DMS153 treated with DMSO at 0.1 percent for 48 hours (cell line): ENCODE data around the gene MAPKAPK2.

Experiments used
- DNase-seq: peaks from one replicate; lab custom pipeline; 2025; ENCODE audit not compliant: unreplicated experiment; lab: John Stamatoyannopoulos, UW

Gene MAPKAPK2

DNA sequence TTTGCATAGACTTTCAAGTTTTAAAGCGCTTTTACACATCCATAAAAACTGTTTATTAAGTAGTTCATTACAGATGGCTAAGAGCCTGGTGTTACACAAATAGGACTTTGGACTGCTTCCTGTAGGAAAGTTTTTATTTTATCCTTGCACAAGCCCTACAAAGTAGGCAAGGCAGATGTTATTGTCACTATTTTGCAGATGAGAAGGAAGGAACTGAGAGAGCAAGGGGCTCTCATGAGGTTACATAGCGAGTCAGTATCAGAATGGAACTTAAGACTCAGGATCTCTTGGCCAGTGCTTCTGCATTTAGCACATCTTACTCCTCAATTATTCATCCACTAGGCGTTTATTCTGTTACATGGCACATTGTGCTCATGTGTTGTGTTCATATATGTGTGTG is 2.6 kb upstream of the MAPKAPK2 start:
- no peak for DNase-seq

DNA sequence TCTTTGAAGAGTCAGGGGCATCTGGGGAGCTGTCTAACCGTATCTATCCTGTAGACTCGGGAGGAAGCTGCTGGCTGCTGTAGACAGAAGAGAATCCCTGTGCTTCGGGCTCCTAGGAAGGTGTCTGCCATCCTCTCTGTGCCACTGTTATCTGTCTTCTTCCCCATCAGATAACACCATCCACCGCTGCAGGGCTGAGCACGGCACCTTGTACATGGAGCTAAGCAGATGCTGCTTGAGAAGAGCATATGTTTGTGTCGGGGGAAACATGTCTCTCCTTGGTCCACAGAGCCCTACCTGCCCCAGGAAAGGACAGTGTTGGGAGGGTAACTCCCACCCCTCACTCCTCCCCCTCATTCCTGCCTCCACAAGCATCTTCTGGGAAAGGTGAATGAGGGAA is 1.4 kb upstream of the MAPKAPK2 start:
- DNase-seq: no peak

DNA sequence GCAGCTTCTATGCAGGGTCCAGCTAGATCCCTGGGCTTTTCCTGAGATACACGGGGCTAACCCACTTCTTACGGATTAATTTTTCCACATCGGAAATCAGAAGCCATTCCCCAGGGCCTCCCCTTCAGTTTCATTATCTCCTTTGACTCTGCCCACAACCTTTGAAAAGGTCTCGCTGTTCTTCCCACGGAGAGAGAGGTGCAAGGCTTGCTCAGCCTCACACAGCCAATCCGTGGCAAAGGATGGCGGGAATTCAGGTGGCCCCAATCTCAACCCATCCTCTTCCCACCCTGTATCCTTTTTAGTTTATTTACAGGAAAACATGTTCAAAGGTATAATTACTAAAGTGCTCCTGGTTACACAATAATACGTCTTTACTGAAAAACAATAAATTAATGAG is 702 bp upstream of the MAPKAPK2 start:
- no peak for DNase-seq

DNA sequence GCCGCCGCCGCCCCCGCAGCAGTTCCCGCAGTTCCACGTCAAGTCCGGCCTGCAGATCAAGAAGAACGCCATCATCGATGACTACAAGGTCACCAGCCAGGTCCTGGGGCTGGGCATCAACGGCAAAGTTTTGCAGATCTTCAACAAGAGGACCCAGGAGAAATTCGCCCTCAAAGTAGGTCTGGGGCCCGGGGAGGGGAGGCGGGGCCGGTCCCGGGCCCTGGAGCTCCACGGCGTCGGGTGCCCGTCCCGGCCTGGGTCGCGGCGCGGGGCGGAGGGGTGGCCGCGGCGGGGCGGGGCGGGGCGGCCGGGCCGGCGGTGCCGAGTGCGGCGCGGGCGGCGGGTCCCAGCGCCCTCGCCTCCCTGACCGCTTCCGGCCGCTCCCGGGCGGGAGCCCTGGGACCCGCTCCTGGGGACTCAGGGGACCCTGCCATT is 646 bp downstream of the MAPKAPK2 start:
- no peak for DNase-seq

DNA sequence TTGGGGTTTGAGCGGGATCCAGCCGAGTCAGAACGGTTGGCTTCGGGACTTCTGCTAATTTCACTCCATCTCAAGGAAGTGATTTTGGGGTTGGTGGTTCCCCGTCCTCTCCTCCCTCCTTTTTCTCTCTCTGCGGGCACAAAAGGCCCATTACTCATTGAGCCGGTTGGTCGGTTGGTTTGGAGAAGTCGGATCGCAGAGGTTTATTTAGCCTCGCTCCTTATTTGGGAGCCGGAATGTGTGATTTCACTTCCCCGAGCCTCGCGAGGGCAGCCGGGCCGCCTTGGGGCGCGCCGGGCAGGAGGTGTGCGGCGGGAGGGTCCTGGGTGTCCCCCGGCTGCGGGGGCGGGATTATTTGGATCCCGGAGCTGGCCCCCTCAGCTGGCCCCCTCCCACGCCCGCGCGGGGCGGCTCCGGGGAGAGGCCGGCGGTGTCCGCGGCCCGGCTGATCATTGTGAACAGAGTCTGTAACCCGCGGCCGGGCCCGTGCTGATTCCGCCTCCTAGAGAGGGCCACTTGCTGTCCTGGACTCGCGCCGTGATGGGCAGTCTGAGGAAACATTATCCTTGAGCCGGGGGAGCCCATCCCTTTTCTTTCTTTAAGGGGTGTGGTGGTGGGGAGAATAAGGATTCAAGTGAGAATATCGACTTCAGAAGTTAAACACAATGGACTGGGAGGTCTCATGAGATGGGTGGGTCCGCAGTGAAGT is 1.2 kb downstream of the MAPKAPK2 start:
- DNase-seq: no peak

DNA sequence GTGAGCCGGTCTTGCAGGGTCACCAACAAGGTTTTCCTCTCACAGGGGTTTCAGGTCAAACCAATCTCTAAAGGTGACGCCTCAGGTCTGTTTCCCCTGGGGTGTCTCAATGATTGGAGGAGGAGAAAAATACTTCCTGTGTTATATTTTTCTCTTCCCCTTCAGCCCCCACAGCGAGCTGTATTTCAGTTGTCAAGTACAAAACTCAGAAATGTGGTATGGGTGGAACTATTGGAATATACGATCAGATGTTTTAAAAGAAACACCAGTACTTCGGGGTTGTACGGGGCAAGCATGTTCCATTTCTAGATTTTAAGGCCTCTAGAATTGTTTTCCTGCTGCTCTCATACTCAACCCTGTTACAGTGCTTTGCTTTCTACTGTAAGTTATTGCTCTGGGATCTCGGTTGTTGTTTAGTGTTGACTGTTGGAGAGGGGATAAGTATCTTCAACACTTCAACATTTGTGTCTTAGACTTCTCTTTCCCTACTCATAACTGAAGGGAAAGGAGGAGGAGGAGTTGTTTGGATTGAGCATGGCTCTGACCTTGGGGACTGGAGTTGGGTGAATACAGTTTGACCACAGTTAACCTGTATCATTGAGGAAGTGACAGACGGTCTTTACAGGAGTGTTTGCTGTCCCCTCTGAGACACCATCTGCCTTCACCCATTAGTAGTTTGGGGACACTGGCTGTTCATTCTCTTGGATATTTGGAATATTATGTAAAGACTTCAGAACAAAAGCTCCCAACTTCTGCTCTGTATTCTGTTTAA is 2.0 kb downstream of the MAPKAPK2 start:
- no peak for DNase-seq

DNA sequence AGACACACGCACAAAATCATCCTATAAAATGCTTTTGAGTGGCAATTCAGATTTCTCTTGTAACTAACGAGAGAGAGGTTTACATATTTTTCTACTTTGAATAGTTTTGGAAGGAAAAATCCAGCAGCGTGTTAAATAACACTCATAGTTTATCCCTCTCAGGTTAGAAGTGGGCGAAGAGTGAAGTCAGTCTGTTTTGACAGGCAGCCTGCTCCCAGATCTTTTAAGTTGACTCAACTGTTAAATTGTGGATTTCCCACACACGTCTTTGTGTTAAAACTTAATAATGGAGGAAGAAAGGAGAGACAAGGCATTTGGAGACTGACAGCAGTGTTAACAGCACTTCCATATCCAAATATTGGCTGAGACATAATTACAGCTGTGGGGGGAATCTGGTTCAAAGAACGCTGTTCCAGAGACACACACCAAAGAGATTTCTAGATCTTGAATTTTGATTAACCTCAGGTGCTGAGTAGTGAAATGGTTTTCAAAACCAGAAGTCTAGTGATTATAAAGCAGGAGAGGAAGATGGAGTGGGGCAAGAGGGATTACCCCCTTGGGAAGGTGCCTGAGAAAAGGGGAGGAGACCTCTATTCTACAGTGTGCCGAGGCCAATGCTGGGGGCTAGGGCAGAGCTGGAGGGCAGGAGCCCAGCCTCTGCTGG is 2.7 kb downstream of the MAPKAPK2 start:
- no peak for DNase-seq

DNA sequence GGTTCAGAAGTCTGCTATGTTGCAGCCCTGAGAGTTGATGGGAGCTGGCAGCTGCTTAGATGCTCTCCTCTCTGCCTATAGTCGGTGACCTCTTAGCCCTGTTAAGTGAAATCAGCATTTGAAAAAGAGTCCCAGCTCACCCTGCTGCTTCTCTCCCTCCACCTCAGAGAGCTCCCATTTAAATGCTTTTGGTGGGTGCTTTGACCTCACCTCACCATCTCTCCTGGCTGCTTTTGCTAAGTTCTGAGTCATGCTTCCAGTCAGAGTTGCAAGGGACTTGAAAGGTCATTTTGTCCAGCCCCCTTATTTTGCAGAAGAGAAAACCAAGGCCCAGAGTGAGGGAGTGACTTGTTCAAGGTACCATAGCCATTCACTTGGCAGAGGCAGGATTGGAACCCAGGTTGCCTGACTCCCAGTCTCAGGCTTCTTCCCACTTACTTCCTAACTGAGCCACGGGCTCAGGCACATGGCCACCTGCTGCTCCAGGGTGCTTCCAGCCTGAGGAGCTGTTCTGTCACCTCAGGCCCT is 3.3 kb downstream of the MAPKAPK2 start:
- no peak for DNase-seq

DNA sequence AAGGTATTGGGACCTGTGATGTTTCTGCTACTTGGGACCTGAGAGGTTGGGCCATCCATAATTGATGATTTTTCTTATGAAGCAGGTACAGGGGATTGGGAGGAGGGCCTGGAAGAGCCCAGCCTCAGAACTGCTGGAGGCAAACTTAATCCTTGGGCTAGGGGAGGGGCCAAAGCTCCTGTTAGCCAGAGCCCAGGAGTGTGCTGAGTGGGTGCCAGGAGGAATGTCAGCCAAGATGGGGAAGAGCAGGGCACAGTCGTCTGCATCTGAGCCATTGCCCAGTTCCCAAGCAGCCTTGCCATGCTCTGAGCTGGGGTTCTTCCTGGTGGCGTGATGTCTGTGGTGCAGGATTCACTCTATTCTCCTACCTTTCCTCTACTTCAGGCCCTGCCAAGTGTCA is 5.8 kb downstream of the MAPKAPK2 start:
- no peak for DNase-seq

DNA sequence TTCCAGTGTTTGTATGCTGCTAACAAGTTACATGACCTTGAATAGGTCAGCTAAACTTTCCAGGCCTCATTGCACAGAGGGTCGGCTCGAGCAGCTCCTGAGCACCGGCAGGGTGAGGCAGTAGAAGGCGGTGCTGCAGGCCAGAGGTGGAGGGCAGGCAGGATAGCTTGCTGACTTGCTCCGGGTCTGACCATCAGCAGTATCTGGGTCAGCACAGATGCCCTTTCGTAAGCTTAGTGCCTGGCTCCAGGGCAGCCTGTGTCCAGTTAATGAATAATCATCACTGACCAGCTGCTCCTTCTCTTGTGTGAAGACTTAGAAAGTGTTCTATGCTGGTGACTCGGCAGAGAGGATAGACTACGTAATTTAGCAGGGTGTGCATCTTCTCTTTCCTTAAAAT is 6.9 kb downstream of the MAPKAPK2 start:
- no peak for DNase-seq

DNA sequence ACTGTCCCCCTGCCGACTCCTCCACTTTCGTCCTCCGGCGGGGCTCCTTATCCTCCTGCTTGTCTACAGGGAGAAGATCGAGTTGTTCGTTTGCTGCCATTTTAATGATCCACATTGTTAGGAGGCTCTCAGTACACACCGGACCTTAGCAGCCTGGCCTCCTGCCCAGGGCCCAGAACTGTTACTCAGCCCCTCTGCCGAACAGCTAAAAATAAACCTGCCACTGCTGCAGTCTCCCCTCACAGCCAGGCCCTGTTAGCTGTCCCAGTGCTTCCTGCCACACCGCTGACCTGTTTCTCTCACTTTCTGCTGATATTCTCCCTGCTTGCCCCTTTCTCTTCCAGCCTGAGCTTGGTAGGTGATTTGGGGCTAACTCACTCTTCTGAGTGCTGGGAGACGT is 8.3 kb downstream of the MAPKAPK2 start:
- DNase-seq: peak; percentile 55

DNA sequence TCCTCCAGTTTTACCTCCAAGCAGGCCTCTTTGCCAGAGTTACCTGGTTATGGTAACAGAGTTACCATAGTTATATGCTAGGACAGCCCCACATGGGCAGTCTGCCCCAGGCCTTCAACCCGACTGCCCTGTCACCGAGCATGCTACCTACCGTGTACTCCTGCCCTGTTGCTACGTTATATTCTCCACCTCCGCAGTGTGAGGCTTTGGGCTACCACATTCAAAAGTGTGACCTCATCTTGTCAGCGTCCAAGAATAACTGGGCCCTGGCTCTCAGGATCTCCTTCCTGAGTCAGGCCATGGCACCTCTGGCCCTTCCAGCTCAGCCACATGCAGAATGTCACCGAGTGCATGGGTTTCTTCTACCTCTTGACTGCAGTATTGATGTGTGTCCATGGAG is 8.9 kb downstream of the MAPKAPK2 start:
- no peak for DNase-seq

DNA sequence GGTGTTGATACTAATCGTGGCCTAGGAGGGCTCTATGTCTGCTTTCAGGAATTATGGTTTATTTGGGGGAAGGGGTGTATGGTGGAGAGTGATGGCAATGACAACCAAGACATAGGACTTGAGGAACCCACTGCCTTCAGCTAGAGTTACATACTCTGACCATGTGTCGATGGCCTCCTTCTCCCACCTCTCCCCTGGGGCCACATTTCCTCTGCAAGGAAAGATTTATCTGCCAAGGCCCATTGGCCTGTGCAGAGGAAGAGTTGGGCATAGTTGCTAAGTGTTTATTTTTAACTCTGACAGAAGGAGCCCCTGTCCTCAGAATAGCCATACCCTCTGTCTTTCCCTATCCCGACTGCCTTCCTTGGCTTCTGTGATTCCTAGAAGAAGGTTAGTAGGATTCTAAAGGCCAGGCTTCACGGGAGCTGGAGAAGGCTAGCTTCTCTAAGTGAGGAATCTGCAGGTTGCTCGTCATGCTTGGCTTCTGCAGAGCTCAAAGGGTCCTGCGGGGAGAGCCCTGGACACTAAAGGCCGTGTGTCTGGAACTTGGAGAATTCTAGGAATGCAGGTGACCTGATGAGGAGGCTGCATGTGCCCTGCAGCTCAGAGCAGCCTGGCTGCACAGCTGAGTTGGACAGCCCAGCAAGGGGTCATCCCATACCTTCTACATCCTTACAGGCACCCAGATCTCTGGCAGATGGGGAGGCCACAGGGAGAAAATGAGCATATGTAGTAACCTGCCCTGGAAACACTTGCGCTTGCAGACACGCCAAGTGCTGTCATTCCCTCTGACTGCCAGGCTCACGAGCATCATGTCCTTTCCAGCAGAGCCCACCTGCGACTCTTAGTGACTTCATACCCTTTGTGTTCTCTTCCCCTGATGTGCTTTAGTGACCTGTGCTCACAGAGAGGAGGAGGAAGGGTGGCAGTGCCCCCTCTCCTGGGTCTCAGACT is 9.7 kb downstream of the MAPKAPK2 start:
- no peak for DNase-seq

DNA sequence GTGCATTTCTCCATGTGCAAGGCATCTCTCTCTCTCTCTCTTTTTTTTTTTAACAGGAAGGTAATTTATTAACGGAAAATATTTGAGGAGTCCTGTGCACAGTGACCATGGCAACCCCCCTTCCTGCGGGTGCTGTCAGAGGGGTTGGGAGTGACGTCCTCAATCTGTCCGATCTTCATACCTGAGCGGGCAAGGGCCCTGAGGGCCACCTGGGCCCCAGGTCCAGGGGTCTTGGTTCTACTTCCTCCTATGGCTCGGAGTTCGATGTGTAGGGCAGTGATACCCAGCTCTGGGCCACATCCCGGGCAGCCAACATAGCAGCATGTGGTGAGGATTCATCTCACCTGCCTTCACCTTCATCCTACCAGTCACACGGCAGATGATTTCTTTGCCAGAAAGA is 11.0 kb downstream of the MAPKAPK2 start:
- DNase-seq: no peak

DNA sequence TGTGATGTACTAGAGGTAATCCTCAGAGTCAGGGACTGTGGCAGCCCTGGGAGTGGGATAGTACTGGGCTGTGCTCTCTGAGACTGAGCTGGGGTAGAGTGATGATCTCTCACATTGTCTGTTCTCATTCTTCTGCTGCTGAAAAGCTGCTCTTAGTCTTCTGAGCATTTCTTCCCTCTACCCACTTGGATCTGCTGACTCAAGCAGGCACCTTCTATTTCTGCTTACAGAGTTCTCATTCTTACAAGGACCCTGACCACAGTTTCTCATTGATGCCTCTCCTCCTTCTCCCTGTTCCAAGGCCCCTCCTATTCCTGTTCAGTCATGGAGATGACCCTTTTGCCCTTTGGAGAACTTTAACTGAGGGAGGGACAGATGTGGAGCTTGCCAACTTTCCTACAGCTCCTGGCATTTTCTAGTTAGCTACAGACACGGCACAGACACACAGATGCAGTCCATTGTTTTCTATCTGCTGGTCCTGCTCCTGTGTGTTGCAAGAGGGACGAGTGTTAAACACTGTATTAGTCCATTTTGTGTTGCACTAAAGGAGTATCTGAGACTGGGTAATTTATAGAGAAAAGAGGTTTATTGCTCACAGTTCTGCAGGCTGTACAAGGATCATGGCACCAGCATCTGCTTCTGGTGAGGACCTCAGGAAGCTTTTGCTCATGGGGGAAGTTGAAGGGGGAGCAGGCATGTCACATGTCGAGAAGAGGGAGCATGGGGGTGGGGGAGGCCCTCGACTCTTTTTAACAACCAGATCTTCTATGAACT is 12.3 kb downstream of the MAPKAPK2 start:
- DNase-seq: no peak

DNA sequence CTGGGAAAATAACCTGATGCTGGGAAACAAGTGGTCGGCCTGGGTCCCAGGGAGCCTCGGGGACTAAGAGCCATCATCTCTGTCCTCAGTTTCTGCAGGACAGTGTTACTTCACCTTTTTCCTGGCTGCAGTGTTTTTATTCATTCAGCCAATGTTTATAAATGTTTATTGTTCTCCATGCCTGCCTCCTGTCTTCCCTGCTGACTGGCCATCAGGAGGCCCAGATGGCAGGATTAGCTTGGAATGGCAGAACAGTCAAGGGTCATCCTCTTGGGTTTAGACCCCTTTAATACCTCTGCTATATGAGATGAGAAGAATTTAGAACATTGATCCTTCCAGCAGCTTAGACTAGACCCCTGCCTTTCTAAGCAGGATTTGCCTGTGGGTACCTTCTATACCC is 13.3 kb downstream of the MAPKAPK2 start:
- no peak for DNase-seq

DNA sequence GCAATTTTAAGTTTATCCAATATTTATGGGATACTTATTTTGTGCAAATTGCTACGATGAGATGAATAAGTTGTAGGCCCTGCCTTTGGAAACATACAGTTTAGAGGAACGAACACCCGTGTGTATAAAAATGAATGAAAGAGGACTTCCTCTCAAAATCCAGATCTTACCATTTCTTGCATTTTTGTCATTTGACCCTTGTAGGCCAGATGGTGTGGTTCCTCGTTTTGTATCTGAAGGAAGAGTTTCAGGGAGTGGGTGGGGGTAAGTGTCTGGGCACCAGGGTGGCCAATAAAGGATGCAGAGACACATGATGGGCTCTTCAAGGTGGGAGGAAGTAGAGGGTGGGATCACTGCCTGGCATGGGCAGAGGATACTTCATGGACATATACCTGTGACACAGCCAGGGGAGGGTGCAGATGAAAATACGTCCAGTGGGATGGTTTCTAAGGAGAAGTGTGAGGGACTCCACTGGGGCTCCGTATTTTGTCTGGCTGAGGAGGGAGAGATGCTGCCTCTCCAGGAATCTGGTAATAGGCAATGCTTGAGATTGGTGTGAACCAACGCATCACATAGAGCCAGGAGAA is 14.4 kb downstream of the MAPKAPK2 start:
- DNase-seq: no peak

DNA sequence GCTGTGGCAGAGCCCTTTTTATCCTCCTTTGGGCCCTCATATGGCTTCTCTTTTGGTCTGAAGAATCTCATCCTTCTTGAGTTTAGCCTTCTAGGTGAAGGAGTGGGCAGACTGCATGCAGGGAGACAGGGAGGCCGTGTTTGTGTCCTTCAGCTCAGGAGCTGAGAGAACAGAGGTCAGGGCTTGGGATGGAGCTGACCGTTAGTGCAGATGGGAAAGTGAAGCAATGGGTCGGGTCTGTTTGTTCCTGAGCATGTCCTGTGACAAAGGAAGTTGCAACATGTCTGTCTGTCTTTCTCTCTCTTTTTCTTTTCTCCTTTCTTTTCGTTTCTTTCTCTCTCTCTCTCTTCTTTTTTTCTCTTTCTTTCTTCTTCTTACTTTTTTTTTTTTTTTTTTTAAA is 14.9 kb downstream of the MAPKAPK2 start:
- DNase-seq: no peak

DNA sequence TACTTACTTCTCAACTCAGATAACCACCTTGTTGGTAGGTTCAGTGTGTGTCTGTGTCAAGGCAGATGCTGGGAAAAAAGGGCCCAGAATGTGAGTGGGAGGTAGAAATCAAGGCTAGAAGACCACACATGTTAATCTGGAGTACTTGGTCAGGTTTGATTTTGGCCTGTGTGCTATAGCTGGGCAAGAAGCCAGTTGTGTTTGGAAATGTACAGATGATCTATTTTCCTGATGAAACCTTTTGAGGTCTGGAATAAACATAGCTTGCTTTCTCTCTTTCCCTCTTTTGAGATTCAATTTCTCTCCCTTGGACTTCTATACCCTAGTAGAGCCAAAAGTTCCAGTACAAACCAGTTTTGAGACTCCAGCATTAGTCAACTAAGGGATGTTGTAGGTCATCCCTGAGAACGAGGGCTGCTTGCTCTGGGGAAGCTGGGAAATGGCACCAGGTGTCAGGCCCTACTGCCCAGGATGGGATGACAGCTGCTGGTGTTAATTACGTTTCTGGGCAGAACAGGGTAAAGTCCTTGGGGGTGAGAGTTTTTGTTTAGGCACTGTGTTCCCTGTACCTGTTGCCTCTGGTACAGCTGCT is 15.8 kb downstream of the MAPKAPK2 start:
- DNase-seq: peak; percentile 41
